Hepatocyte (in vitro differentiated cells): Measurements from ENCODE around the gene CCDC40. TPM values are rescaled to one million over a fixed set of nuclear protein-coding genes. Genes with fewer than 3 reads are reported as not detected.
"Not testable (repeated sequence)": the region's sequence is repeated elsewhere in the genome, so short reads cannot be mapped to it uniquely, and the experiment has no call there.

Experiments
- DNase-seq: peaks from one replicate; pipeline ENCODE4 v3.0.0-alpha.2; 2016; ENCODE audit warnings: low spot score
- H2AFZ ChIP-seq: fragments of 200-600 bp; sonication (generic); 2 replicates; pipeline ENCODE4 v1.6.0; 2016; ENCODE audit warnings: antibody characterized with exemption, mild to moderate bottlenecking
- H3K27ac ChIP-seq: fragments of 200-600 bp; sonication (generic); 2 replicates; pipeline ENCODE4 v1.5.1; 2016; ENCODE audit warnings: mild to moderate bottlenecking
- H3K27me3 ChIP-seq: fragments of 200-600 bp; sonication (generic); 2 replicates; pipeline ENCODE4 v1.6.1; 2016
- H3K36me3 ChIP-seq: fragments of 200-600 bp; sonication (generic); replicated peaks from 2 replicates; pipeline ENCODE4 v1.5.1; 2016; ENCODE audit warnings: low read depth; ENCODE audit not compliant: insufficient read depth
- H3K4me1 ChIP-seq: fragments of 200-600 bp; sonication (generic); 2 replicates; pipeline ENCODE4 v1.5.1; 2016; ENCODE audit warnings: mild to moderate bottlenecking, moderate library complexity; ENCODE audit not compliant: insufficient read depth
- H3K4me2 ChIP-seq: fragments of 200-600 bp; sonication (generic); 2 replicates; pipeline ENCODE4 v1.6.0; 2016
- H3K4me3 ChIP-seq: fragments of 200-600 bp; sonication (generic); 2 replicates; pipeline ENCODE4 v1.5.1; 2016; ENCODE audit warnings: mild to moderate bottlenecking
- H3K79me2 ChIP-seq: fragments of 200-600 bp; sonication (generic); 2 replicates; pipeline ENCODE4 v1.6.0; 2017; ENCODE audit warnings: mild to moderate bottlenecking
- H3K9me2 ChIP-seq: fragments of 200-600 bp; sonication (generic); replicated peaks from 2 replicates; pipeline ENCODE4 v1.6.0; 2017; ENCODE audit warnings: mild to moderate bottlenecking; ENCODE audit not compliant: insufficient read depth
- H3K9me3 ChIP-seq: fragments of 200-600 bp; sonication (generic); 2 replicates; pipeline ENCODE4 v1.5.1; 2016; ENCODE audit warnings: low read depth, mild to moderate bottlenecking
- H4K20me1 ChIP-seq: fragments of 200-600 bp; sonication (generic); 2 replicates; pipeline ENCODE4 v1.6.0; 2016; ENCODE audit warnings: mild to moderate bottlenecking; ENCODE audit not compliant: insufficient read depth, poor library complexity, severe bottlenecking
- EZH2 ChIP-seq: fragments of 200-600 bp; sonication (generic); IDR thresholded peaks from 2 replicates; pipeline ENCODE4 v1.6.1; 2016; ENCODE audit warnings: antibody characterized with exemption, mild to moderate bottlenecking, borderline replicate concordance
- EZH2phosphoT487 ChIP-seq: fragments of 200-600 bp; sonication (generic); IDR thresholded peaks from one replicate; pipeline ENCODE4 v1.6.1; 2018; ENCODE audit warnings: antibody characterized with exemption, mild to moderate bottlenecking, low read depth, moderate library complexity; ENCODE audit not compliant: unreplicated experiment, severe bottlenecking
- WGBS: methylation state at CpG from one replicate; pipeline ENCODE4 v1.1.6; 2016; ENCODE audit warnings: low lambda C conversion rate; ENCODE audit errors: missing lambda C conversion rate; 5-methylcytosine and 5-hydroxymethylcytosine counted together
- polyA plus RNA-seq: library from polyadenylated mRNA; unstranded; fragments of >200 nt; fragmentation: Nextera tagmentation; extraction: Ambion mirVana; gene quantifications from 2 replicates; pipeline ENCODE4 v1.2.1, GENCODE V29; 2016
- total RNA-seq: library from RNA; depleted of rRNA; stranded (reverse); fragments of >200 nt; gene quantifications from 2 replicates; pipeline ENCODE4 v1.2.3, GENCODE V29; 2014
- TF ChIP-seq, protein P1 (sequence below): fragments of 200-600 bp; sonication (generic); IDR thresholded peaks from 2 replicates; pipeline ENCODE4 v1.5.1; 2016; ENCODE audit warnings: antibody characterized with exemption, mild to moderate bottlenecking; ENCODE audit not compliant: poor library complexity

The CCDC40 gene
- total and polyA plus RNA-seq, 2 experiments from 2014 or later = 2.2 to 4.7 TPM

DNA sequence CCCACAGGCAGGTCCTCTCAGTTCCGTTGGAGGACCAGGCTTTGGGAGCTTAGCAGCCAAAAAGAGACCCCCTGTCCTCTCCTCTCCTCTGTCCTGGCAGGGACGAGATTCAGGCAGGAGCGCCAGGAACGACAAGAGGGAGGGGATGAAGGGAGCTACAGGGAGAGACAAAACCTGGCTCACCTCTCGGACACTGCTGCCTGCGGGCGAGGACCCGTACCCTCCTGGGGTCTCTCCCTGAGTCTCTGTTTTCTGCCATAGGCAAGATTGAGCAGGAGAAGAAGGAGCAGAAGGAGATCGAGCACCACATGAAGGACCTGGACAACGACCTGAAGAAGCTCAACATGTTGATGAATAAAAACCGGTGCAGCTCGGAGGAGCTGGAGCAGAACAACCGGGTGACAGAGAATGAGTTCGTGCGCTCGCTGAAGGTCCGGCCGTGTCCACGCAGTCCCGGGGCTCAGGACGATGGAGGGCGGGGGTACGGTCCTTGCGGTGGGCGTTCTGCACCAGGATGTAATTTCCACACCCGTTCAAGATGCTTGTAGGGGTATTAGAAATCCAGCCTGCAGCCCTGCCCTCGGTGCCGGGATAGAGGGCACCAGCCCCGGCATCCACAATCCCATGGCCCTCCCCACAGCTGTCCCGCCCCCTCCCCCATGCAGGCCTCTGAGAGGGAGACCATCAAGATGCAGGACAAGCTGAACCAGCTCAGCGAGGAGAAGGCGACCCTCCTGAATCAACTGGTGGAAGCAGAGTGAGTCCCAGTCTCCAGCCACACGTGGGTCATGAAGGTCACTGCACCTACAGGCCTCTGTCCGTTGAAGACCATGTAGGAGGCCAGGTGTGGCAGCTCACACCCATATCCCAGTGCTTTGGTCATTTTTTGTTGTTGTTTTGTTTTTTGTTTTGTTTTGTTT is 51.2 kb downstream of the CCDC40 start:
- Histone ChIP-seq H2AFZ (no peak overlapping the region), H3K9me2 (no peaks in the 10 kb centered on the region), H3K27ac (no peak overlapping the region), H3K9me3 (no peaks in the 10 kb centered on the region), H3K79me2 (no peaks in the 10 kb centered on the region), H3K27me3 (no peaks in the 10 kb centered on the region), H3K36me3 (no peaks in the 10 kb centered on the region), H3K4me2 (no peak overlapping the region), H3K4me3 (no peak overlapping the region), H3K4me1 (no peaks in the 10 kb centered on the region), H4K20me1 (no peaks in the 10 kb centered on the region)
- WGBS = 85% methylated on average over 32 of the region's 34 CpGs
- no peak for DNase-seq
- TF ChIP-seq, protein P1, sequence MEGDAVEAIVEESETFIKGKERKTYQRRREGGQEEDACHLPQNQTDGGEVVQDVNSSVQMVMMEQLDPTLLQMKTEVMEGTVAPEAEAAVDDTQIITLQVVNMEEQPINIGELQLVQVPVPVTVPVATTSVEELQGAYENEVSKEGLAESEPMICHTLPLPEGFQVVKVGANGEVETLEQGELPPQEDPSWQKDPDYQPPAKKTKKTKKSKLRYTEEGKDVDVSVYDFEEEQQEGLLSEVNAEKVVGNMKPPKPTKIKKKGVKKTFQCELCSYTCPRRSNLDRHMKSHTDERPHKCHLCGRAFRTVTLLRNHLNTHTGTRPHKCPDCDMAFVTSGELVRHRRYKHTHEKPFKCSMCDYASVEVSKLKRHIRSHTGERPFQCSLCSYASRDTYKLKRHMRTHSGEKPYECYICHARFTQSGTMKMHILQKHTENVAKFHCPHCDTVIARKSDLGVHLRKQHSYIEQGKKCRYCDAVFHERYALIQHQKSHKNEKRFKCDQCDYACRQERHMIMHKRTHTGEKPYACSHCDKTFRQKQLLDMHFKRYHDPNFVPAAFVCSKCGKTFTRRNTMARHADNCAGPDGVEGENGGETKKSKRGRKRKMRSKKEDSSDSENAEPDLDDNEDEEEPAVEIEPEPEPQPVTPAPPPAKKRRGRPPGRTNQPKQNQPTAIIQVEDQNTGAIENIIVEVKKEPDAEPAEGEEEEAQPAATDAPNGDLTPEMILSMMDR = no peak
- no peak for TF ChIP-seq EZH2
- TF ChIP-seq EZH2phosphoT487 = no peak

- no peak overlapping the region for H3K4me2 ChIP-seq
- TF ChIP-seq EZH2 (no peak), EZH2phosphoT487 (no peak)
- TF ChIP-seq, protein P1 = no peak
- H3K9me2 ChIP-seq = no peaks in the 10 kb centered on the region
- H3K4me3 ChIP-seq = no peak overlapping the region
- no peak overlapping the region for H3K27ac ChIP-seq
- H4K20me1 ChIP-seq = no peaks in the 10 kb centered on the region
- H2AFZ ChIP-seq = no peak overlapping the region
- H3K9me3 ChIP-seq = no peaks in the 10 kb centered on the region
- 95% methylated on average over 16 of the region's 16 CpGs for WGBS
- no peaks in the 10 kb centered on the region for H3K4me1 ChIP-seq
- no peaks in the 10 kb centered on the region for H3K36me3 ChIP-seq
- H3K79me2 ChIP-seq = no peaks in the 10 kb centered on the region
- H3K27me3 ChIP-seq = no peaks in the 10 kb centered on the region
- DNase-seq = no peak
Observed at GRCh38 chr17:80089762-80090161, 53.3 kb downstream of the CCDC40 start.

GRCh38 chr17:80090164-80090563 is 53.7 kb downstream of the CCDC40 start:
- not testable (repeated sequence) for H3K36me3 ChIP-seq, H3K79me2 ChIP-seq, H3K27me3 ChIP-seq, H4K20me1 ChIP-seq, H3K27ac ChIP-seq, H3K4me1 ChIP-seq, H3K4me3 ChIP-seq, H3K9me2 ChIP-seq, DNase-seq, H3K4me2 ChIP-seq, H3K9me3 ChIP-seq, H2AFZ ChIP-seq
- 97% methylated on average over 12 of the region's 44 CpGs for WGBS

- TF ChIP-seq, protein P1 = no peak
- TF ChIP-seq EZH2 = no peak
- no peak for TF ChIP-seq EZH2phosphoT487
- H3K4me1 ChIP-seq = no peaks in the 10 kb centered on the region
- H3K27ac ChIP-seq = no peak overlapping the region
- no peaks in the 10 kb centered on the region for H3K79me2 ChIP-seq
- DNase-seq = no peak
- H2AFZ ChIP-seq = no peak overlapping the region
- no peaks in the 10 kb centered on the region for H3K9me3 ChIP-seq
- H3K4me3 ChIP-seq = no peak overlapping the region
- WGBS = 93% methylated on average over 4 of the region's 4 CpGs
- H3K4me2 ChIP-seq = no peak overlapping the region
- no peaks in the 10 kb centered on the region for H3K36me3 ChIP-seq
- H4K20me1 ChIP-seq = no peaks in the 10 kb centered on the region
- H3K9me2 ChIP-seq = no peaks in the 10 kb centered on the region
- H3K27me3 ChIP-seq = no peaks in the 10 kb centered on the region
Observed at GRCh38 chr17:80091376-80091775, 54.9 kb downstream of the CCDC40 start.
